Dendritic cell treated with granulocyte-macrophage colony-stimulating factor and Interleukin-4, amounts not matched to agents 40 ng/mL and 50 ng/mL, for 4 days (primary cell): ENCODE data around the gene BLNK.

Experiments
- H3K27ac Mint-ChIP-seq: one replicate; pipeline ENCODE4 v1.8.0; 2022; ENCODE audit warnings: mild to moderate bottlenecking, mixed read lengths
- H3K27me3 Mint-ChIP-seq: one replicate; pipeline ENCODE4 v1.8.0; 2022; ENCODE audit warnings: mild to moderate bottlenecking, mixed read lengths
- H3K36me3 Mint-ChIP-seq: one replicate; pipeline ENCODE4 v1.8.0; 2022; ENCODE audit warnings: low read depth, mixed read lengths
- H3K4me1 Mint-ChIP-seq: one replicate; pipeline ENCODE4 v1.8.0; 2022; ENCODE audit warnings: low read depth, mixed read lengths
- H3K4me3 Mint-ChIP-seq: one replicate; pipeline ENCODE4 v1.8.0; 2022; ENCODE audit warnings: mild to moderate bottlenecking, moderate library complexity, mixed read lengths
- H3K9me3 Mint-ChIP-seq: one replicate; pipeline ENCODE4 v1.8.0; 2022; ENCODE audit warnings: mixed read lengths
- intact Hi-C: fragments of 100-400 bp; cut with micrococcal nuclease; formaldehyde crosslinking; loops from one replicate; pipeline ENCODE4 v1.15.0; 2022

The BLNK gene

GRCh38 chr10:96279191-96279641 is 7.8 kb upstream of the BLNK start:
- Mint-ChIP-seq H3K4me3 (no peak overlapping the region), H3K36me3 (no peaks in the 10 kb centered on the region), H3K4me1 (peaks cover 28% of the 10 kb centered on the region), H3K9me3 (no peaks in the 10 kb centered on the region), H3K27ac (no peak overlapping the region), H3K27me3 (no peaks in the 10 kb centered on the region)
- intact Hi-C loops = no loop called here

GRCh38 chr10:96276831-96277230 is 5.5 kb upstream of the BLNK start:
- intact Hi-C loops = no loop called here
- Mint-ChIP-seq H3K4me1 (peaks cover 45% of the 10 kb centered on the region), H3K27me3 (no peaks in the 10 kb centered on the region), H3K36me3 (no peaks in the 10 kb centered on the region), H3K9me3 (no peaks in the 10 kb centered on the region), H3K27ac (peak overlapping the region; percentile 34), H3K4me3 (no peak overlapping the region)

DNA sequence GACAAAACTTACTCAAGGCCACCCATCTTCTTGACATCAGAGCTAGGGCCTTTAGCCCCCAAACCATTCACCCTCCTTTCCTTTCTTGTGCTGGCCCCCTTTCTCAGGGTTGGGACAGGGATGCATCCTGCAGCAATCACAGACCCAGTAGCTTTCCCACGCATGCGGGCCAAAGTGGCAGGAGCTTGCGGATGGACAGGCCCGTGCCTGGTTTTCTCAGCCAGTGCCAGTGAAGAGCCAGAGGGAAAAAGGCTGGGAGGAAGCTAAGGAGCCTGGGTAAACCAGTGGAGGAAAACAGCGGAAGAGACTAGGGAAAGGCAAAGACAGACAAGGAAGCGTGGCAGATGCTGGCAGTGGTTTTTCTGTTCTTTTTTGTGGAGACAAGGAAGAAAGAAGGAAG is 5.1 kb upstream of the BLNK start:
- Mint-ChIP-seq H3K36me3 (no peaks in the 10 kb centered on the region), H3K27ac (peak overlapping the region; percentile 34), H3K4me1 (peaks cover 47% of the 10 kb centered on the region), H3K4me3 (no peak overlapping the region), H3K27me3 (no peaks in the 10 kb centered on the region), H3K9me3 (no peaks in the 10 kb centered on the region)
- intact Hi-C loops = no loop called here

DNA sequence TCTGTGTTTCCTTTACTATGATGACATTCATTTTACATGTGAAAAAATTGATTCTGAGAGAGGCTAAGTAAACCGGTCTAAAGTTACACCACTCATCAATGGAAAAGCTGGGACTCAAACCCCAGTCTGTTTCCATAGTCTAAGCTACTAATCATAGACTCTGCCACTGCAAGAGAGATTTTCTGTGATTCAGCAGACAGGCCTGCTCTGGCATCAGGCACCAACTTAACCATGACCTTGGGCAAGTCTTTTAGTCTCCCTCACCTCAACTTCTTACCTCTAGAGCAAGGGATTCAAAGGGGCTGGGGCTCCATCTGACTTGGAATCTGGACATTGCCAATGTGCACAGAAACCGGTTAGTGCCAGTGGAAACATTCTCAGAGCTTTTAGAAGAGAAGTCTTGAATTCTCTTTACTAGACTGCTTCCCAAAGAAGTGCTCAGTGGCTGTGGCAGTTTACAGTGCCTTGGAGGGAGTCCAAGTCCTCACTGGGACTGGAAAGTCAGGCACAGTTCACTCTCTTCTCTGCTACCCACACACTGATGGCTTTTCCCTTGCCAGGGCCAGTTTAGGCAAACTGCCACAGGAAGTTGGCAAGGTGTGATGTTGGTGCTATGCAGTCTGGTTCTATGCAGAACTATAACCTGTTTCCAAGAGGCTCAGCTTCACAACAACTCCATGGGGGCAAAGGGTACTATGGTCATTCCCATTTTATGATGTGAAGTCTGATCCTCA is 4.5 kb upstream of the BLNK start:
- no peaks in the 10 kb centered on the region for H3K9me3 Mint-ChIP-seq
- peaks cover 47% of the 10 kb centered on the region for H3K4me1 Mint-ChIP-seq
- H3K36me3 Mint-ChIP-seq = no peaks in the 10 kb centered on the region
- intact Hi-C loops = loop anchor here (2.0 kb wide), 1 partner anchor 15 kb away; no protein-coding TSS in a partner anchor
- no peaks in the 10 kb centered on the region for H3K27me3 Mint-ChIP-seq
- no peak overlapping the region for H3K4me3 Mint-ChIP-seq
- peak overlapping the region; percentile 34 for H3K27ac Mint-ChIP-seq

DNA sequence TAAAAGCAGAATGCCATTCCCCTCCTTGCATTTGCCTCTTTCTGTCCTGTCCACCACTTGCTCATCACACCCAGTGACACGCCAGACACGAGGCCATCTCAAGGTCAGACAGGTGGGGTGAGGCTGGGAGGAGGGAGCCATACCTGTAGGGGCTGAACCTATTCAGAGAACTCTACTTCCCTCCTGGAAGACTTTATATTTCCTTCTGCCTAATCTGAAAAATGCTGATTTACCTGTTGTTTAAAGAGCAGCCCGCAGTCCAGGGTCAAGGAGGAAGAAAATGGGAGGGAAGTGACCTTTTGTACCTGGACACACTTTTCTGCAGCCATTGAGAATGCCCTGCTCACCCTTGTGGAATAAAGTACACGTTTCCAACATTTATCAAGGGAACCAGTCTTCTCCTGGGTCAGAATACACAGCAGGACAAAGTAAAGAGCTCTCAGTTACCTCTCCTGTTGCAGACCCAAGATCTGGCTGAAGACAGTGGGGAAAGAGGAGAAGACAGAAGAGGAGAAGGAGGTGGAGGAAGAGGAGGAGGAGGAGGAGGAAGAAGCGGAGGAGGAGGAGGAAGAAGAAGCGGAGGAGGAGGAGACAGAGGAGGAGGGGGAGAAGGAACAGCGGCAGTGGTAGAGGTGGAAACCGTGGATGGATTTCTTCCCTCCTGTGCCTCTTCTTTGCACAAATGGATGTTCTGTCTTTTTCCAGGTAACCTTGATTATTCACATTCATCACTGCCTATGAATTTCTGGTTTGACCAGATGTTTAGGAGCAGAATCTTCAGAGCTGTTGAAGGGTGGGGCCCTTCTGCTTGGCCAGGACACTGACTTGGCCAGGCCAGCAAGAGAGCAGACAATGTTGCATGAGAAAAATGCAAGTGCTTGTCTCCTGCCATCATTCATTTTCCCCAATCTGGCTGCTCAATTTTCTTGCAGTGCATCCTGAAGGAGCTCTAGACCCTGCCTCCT is 1.2 kb upstream of the BLNK start:
- Mint-ChIP-seq H3K4me3 (no peak overlapping the region), H3K9me3 (no peaks in the 10 kb centered on the region), H3K4me1 (peaks cover 57% of the 10 kb centered on the region), H3K27me3 (no peaks in the 10 kb centered on the region), H3K36me3 (peaks cover 21% of the 10 kb centered on the region), H3K27ac (peak overlapping the region; percentile 93)
- intact Hi-C loops = loop anchor here (5.0 kb wide), 1 partner anchor 35 kb away; no protein-coding TSS in a partner anchor

GRCh38 chr10:96270571-96270970 is 798 bp downstream of the BLNK start:
- intact Hi-C loops = loop anchor here (1.0 to 5.0 kb wide), 2 partner anchors 12 to 33 kb away; no protein-coding TSS in a partner anchor
- Mint-ChIP-seq H3K36me3 (peaks cover 41% of the 10 kb centered on the region), H3K27ac (peak overlapping the region; percentile 93), H3K4me1 (peaks cover 59% of the 10 kb centered on the region), H3K4me3 (peak overlapping the region; percentile 78), H3K9me3 (no peaks in the 10 kb centered on the region), H3K27me3 (no peaks in the 10 kb centered on the region)

- peaks cover 46% of the 10 kb centered on the region for H3K36me3 Mint-ChIP-seq
- intact Hi-C loops = loop anchor here (1.0 to 5.0 kb wide), 2 partner anchors 11 to 32 kb away; no protein-coding TSS in a partner anchor
- no peaks in the 10 kb centered on the region for H3K9me3 Mint-ChIP-seq
- no peaks in the 10 kb centered on the region for H3K27me3 Mint-ChIP-seq
- H3K27ac Mint-ChIP-seq = peak overlapping the region; percentile 93
- H3K4me1 Mint-ChIP-seq = peaks cover 59% of the 10 kb centered on the region
- peak overlapping the region; percentile 78 for H3K4me3 Mint-ChIP-seq
These were observed 1.7 kb downstream of the BLNK start for GRCh38 chr10:96269438-96270300.

DNA sequence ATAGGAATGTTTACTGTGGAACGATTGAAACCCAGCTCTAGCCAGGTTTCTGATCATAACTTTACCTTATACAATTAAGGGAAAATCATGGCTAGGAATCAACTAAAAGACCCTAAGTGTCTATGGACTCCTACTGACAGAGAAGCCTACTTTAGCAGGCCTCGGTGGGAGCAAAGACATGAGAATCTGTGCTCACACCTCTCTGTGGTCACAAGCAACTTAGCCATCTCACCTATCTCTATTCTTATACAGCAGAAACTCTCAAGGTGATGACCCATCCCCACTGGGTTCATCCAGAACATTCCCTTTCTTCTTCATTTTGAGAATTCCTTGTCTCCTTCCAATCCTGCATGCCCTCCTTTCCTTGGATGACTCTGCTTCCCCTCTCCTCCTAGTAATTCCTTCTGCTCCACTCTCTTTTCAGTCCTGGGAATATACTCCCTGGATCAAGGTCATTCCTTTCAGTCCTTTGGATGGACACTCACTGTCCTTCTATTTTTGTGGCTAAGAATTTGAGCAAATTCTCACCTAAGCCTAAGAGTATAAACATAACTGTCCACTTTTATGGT is 2.9 kb downstream of the BLNK start:
- Mint-ChIP-seq H3K4me1 (peaks cover 69% of the 10 kb centered on the region), H3K4me3 (peak overlapping the region; percentile 54), H3K27ac (no peak overlapping the region), H3K27me3 (no peaks in the 10 kb centered on the region), H3K9me3 (no peaks in the 10 kb centered on the region), H3K36me3 (peaks cover 57% of the 10 kb centered on the region)
- intact Hi-C loops = no loop called here

DNA sequence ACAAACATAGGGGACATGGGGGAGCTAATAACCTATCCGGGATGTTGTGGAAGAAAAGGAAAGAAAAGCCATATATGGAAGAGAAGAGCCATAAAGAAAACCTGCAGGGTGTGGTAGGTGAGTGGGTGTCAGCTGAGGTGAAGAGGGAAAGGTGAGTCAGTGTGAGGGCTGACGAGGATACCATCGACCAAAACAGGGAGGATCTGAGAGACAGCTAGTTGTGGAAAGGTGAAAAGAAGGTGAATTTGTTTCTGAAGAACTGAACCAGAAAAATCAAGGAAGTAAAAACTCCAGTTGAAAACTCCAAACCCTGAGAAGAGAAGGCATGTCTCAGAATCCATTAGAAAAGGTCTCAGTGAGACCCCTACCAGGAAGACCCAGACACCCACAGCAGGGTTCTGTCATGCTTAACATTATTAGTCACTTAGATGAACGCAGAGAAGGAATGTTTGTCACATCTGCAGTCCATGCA is 4.1 kb downstream of the BLNK start:
- intact Hi-C loops = no loop called here

GRCh38 chr10:96266118-96266770 is 5.1 kb downstream of the BLNK start:
- intact Hi-C loops = no loop called here
- Mint-ChIP-seq H3K4me1 (peaks cover 61% of the 10 kb centered on the region), H3K27ac (no peak overlapping the region), H3K36me3 (peaks cover 68% of the 10 kb centered on the region), H3K9me3 (no peaks in the 10 kb centered on the region), H3K4me3 (no peak overlapping the region), H3K27me3 (no peaks in the 10 kb centered on the region)

More for the DNA sequence above, 4.1 kb downstream of the BLNK start:
- Mint-ChIP-seq H3K9me3 (no peaks in the 10 kb centered on the region), H3K4me3 (peak overlapping the region; percentile 6), H3K27me3 (no peaks in the 10 kb centered on the region), H3K36me3 (peaks cover 68% of the 10 kb centered on the region), H3K27ac (peak overlapping the region; percentile 17), H3K4me1 (peaks cover 62% of the 10 kb centered on the region)

- no peak overlapping the region for H3K4me3 Mint-ChIP-seq
- intact Hi-C loops = no loop called here
- no peaks in the 10 kb centered on the region for H3K9me3 Mint-ChIP-seq
- H3K27ac Mint-ChIP-seq = no peak overlapping the region
- H3K4me1 Mint-ChIP-seq = peaks cover 61% of the 10 kb centered on the region
- peaks cover 66% of the 10 kb centered on the region for H3K36me3 Mint-ChIP-seq
- no peaks in the 10 kb centered on the region for H3K27me3 Mint-ChIP-seq
These were observed 6.4 kb downstream of the BLNK start for GRCh38 chr10:96264938-96265337.

DNA sequence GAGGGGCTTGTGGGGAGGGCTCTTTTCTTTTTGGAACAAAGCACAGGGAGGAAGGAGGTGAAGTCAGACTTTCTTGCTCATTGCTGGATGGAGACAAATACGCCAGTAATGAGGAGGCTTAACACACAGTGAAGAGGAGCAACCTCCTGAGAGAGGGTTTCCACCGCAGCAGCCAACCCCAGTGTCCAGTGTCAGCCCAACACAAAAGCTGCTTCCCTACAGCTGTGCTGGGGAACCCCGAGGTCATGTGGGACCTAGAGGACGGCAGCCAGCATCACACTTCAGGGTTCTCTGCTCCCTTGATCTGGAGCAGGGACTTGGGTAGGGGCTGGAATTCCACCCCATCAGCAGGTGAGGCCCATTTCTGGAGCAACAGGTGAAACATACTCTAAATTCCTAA is 7.7 kb downstream of the BLNK start:
- Mint-ChIP-seq H3K27ac (peak overlapping the region; percentile 76), H3K9me3 (no peaks in the 10 kb centered on the region), H3K27me3 (no peaks in the 10 kb centered on the region), H3K36me3 (peaks cover 61% of the 10 kb centered on the region), H3K4me1 (peaks cover 62% of the 10 kb centered on the region), H3K4me3 (no peak overlapping the region)
- intact Hi-C loops = no loop called here
